ENCODE measurements around the gene SLC2A1.

Gene SLC2A1

DNA sequence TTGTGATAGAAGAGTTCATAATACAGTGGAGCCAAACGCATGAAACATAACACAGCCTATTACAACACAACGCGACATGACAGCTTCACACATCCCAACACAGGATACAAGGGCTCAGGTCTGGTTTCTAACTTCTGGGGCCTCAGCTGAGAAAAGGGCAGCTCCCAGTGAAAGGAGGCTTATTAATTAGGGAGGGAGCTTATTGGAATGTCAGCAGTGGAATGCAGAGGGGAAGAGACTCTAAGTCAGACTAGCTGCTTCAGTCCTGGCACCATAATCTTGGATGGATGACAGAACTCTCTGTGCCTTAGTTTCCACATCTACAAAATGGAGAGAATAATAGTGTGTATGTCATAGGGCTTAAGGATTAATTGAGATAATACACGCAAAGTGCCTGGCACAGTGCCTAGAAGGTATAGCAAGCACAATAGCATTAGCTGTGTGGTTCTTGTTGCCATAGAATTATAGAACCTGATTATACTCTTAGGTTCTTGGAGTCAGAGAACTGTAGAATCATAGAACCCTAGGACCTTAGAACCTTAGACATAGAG lies 22.7 kb upstream of the SLC2A1 start:
- Histone ChIP-seq H2AFZ (no peak overlapping the region), H3K4me3 (ENCODE audit: low read depth, low read length) (no peak overlapping the region), H3K4me2 (ENCODE audit: low read length) (no peak overlapping the region), H3K9ac (no peak overlapping the region), H3K36me3 (ENCODE audit: control insufficient read depth, insufficient read depth, low read length) (no peaks in the 10 kb centered on the region), H3K4me1 (no peaks in the 10 kb centered on the region), H3K27ac (no peak overlapping the region), H3K9me3 (ENCODE audit: control insufficient read depth, low read length) (no peaks in the 10 kb centered on the region), H3K27me3 (ENCODE audit: control insufficient read depth, insufficient read depth, low read length) (no peaks in the 10 kb centered on the region), H3K79me2 (no peaks in the 10 kb centered on the region)
- TF ChIP-seq, protein P1, sequence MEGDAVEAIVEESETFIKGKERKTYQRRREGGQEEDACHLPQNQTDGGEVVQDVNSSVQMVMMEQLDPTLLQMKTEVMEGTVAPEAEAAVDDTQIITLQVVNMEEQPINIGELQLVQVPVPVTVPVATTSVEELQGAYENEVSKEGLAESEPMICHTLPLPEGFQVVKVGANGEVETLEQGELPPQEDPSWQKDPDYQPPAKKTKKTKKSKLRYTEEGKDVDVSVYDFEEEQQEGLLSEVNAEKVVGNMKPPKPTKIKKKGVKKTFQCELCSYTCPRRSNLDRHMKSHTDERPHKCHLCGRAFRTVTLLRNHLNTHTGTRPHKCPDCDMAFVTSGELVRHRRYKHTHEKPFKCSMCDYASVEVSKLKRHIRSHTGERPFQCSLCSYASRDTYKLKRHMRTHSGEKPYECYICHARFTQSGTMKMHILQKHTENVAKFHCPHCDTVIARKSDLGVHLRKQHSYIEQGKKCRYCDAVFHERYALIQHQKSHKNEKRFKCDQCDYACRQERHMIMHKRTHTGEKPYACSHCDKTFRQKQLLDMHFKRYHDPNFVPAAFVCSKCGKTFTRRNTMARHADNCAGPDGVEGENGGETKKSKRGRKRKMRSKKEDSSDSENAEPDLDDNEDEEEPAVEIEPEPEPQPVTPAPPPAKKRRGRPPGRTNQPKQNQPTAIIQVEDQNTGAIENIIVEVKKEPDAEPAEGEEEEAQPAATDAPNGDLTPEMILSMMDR (IDR thresholded peaks at IDR 0.05): no peak

GRCh38 chr1:42979896-42980800 lies 21.5 kb upstream of the SLC2A1 start:
- Histone ChIP-seq H3K27me3 (ENCODE audit: control insufficient read depth, insufficient read depth, low read length) (no peaks in the 10 kb centered on the region), H3K79me2 (no peaks in the 10 kb centered on the region), H3K36me3 (ENCODE audit: control insufficient read depth, insufficient read depth, low read length) (no peaks in the 10 kb centered on the region), H2AFZ (no peak overlapping the region), H3K4me2 (ENCODE audit: low read length) (no peak overlapping the region), H3K4me3 (ENCODE audit: low read depth, low read length) (no peak overlapping the region), H3K9me3 (ENCODE audit: control insufficient read depth, low read length) (no peaks in the 10 kb centered on the region), H3K9ac (no peak overlapping the region), H3K4me1 (no peaks in the 10 kb centered on the region), H3K27ac (no peak overlapping the region)
- TF ChIP-seq, protein P1 (IDR thresholded peaks at IDR 0.05): no peak

DNA sequence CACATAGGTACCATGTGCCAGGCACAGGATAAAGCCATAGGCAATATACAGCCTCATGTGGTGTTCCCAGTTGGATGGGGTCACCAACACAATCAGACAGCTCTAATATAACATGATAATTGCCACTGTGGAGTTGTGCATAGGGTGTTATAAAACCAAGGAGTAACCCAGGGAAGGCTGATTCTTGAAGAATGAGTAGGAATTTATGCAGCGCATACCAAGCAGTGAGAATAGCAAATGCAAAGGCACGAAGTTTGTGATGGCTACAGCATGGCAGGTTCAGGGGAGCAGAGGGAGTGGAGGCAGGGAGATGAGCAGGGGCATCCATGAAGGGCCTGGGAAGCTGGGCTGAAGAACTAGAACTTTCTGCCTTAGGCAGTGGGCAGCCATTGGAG lies 20.4 kb upstream of the SLC2A1 start:
- no peak overlapping the region for H3K4me2 ChIP-seq (ENCODE audit: low read length)
- no peak overlapping the region for H3K4me3 ChIP-seq (ENCODE audit: low read depth, low read length)
- H3K9ac ChIP-seq: no peak overlapping the region
- H3K36me3 ChIP-seq (ENCODE audit: control insufficient read depth, insufficient read depth, low read length): no peaks in the 10 kb centered on the region
- no peak overlapping the region for H3K27ac ChIP-seq
- H3K27me3 ChIP-seq (ENCODE audit: control insufficient read depth, insufficient read depth, low read length): no peaks in the 10 kb centered on the region
- no peak overlapping the region for H2AFZ ChIP-seq
- H3K79me2 ChIP-seq: no peaks in the 10 kb centered on the region
- H3K4me1 ChIP-seq: no peaks in the 10 kb centered on the region
- TF ChIP-seq, protein P1 (IDR thresholded peaks at IDR 0.05): no peak
- H3K9me3 ChIP-seq (ENCODE audit: control insufficient read depth, low read length): no peaks in the 10 kb centered on the region

- Histone ChIP-seq H3K79me2 (no peaks in the 10 kb centered on the region), H3K4me1 (no peaks in the 10 kb centered on the region), H3K4me2 (ENCODE audit: low read length) (no peak overlapping the region), H3K27ac (no peak overlapping the region), H2AFZ (no peak overlapping the region), H3K27me3 (ENCODE audit: control insufficient read depth, insufficient read depth, low read length) (no peaks in the 10 kb centered on the region), H3K36me3 (ENCODE audit: control insufficient read depth, insufficient read depth, low read length) (no peaks in the 10 kb centered on the region), H3K9me3 (ENCODE audit: control insufficient read depth, low read length) (no peaks in the 10 kb centered on the region), H3K9ac (no peak overlapping the region), H3K4me3 (ENCODE audit: low read depth, low read length) (no peak overlapping the region)
- TF ChIP-seq, protein P1 (IDR thresholded peaks at IDR 0.05): no peak
Observed at GRCh38 chr1:42978317-42979035, 19.8 kb upstream of the SLC2A1 start.

Measured in parathyroid adenoma (tissue), 2 donors.